HG02571 (cell line): ENCODE results near the gene KLC1.

Source experiments
- ATAC-seq: cut with Tn5 transposase; IDR thresholded peaks from one replicate; pipeline ENCODE4 v1.9.1; 2021; ENCODE audit warnings: mild to moderate bottlenecking, moderate library complexity; ENCODE audit not compliant: unreplicated experiment

KLC1 gene

DNA sequence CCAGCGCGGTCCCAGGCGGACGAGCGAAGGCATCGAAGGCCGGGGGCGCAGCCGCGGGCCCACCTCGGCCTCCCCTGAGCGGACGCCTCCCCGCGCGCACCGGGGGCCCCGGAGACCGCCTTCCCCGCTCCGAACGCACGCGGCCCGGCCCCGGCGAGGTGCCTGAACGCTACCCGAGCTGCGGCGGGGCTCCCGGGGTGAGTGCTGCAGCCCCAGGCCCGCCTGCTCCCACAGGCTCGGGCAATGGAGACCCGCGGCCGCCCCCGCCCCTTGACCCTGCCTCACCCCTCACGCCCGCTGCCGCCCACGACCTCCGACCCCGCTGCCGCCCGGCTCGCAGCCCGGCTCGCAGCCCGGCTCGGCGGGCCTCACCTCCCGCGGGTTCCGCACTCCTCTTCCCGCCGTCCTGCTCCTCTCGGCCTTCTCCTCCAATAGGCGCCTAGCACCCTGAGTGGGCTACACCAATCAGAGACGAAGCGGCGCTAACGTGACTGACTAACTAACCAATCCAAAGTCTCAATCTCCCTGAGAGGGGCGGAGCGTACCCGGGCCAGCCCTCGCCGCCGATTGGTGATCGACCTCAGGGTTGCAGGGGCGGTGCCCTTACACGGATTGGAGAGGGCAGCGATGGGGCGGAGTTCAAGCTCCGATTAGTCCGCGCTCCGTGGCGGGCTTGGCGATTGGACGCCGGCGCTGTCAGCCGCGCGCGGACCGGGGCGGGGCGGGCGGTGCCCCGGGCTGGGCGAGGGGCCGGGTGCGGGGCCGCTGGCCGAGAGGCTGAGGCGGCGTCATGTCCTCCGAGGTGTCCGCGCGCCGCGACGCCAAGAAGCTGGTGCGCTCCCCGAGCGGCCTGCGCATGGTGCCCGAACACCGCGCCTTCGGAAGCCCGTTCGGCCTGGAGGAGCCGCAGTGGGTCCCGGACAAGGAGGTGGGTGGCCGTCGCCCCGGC lies 86.3 kb downstream of the KLC1 start, which contains the start of the genes XRCC3 and ZFYVE21:
Gene XRCC3 (minus strand): TSS at position 400 of the 949 bp plus-strand sequence. CDS start 4,364 bp downstream, outside the sequence.
Gene ZFYVE21 (plus strand): TSS at position 759 of the 949 bp plus-strand sequence. CDS start 32 bp downstream, at position 791.
- ATAC-seq: peak; percentile 94

DNA sequence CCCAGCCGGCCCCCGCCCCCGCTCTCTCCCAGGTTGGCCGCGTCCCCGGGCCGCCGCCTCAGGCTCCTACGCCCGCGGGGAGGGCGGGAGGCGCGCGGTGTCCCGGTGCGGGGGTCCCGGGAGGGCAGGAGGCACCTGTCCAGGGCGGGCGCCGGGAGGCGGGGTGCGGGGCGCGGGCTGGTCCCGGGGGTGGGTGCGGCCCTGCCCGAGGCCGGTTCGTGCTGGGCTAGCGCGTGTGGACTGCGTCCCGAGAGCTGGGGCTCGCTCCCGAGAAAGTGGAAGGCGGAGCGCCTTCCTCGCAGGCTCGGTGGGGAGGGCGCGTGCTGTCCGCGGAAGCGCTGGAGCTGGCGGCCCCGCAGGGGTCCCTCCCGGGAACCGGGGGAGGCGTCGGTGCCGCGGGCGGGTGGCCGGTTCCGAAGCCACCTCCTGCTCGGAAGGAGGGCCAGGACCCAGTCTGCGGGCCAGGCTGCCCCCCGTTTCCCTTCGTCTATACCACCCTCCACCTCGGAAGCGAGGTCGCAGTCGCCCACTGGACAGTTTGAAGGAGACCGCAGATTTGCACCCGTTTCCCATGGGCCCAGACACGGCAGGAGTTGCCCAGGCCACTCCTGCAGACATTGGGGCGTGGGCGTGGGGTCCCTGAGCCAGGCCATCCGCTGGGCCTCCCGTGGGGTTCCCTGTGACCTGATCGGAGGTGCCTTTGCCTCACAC lies 87.2 kb downstream of the KLC1 start:
- ATAC-seq: no peak

DNA sequence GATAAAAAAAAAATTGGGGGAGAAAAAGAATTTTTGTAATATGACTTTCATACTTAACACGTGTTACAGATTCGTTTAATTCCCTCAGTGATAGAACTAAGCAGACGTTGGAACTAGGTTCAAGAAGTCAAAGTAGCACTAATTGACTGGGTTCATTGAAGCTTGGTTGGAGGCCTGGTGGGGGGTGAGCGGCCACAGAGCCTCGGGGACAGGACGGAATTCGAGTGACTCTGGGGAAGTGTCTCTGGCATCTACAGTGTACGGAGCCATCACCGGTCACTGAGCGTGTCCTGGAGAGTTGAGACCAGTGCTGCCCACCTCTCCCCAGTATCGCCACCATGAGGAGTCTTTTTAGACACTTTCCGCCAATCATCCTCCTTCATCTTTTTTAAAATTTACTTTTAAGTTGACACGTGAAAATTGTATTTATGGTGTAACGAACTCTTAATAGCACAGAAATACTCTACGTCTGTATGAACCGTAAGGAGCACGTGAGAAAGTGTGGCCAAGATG lies 87.9 kb downstream of the KLC1 start:
- ATAC-seq: no peak

DNA sequence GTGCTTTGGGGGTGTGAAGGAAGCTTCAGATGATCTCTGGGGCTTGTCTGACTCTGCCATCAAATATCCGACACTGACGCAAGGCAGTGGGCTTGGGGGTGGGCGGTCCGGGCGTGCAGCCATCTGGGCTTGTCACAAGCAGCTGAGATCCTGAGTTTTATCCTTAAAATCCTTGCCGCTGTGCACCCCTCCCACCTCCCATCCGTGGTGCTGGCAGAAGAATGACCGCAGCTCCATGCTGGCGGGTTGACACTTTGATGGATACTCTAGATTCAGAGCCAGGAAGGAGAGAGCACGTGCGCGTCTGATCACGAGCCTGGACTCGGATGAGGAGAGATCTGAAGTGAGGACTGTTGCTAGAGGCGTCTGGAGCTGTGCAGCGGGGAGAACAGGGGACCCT lies 89.6 kb downstream of the KLC1 start:
- no peak for ATAC-seq

DNA sequence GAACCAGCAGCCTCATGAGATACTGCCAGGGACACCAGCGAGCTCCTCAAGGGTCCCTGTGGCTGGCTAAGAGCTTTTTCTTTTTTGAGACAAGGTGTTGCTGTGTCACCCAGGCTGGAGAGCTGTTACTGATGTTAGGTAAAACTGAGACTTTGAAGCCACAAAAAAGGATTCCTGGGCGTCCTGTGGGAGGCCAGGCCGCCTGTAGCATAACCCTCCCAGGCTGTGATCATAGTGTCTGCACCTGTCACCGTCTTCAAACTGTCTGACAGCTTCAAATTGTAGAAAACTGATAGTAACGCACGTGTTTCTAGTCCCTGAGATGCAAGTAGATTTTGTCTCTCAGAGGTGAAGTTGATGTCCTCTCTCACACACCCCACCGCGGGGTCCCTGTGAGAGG lies 90.7 kb downstream of the KLC1 start:
- ATAC-seq: no peak

DNA sequence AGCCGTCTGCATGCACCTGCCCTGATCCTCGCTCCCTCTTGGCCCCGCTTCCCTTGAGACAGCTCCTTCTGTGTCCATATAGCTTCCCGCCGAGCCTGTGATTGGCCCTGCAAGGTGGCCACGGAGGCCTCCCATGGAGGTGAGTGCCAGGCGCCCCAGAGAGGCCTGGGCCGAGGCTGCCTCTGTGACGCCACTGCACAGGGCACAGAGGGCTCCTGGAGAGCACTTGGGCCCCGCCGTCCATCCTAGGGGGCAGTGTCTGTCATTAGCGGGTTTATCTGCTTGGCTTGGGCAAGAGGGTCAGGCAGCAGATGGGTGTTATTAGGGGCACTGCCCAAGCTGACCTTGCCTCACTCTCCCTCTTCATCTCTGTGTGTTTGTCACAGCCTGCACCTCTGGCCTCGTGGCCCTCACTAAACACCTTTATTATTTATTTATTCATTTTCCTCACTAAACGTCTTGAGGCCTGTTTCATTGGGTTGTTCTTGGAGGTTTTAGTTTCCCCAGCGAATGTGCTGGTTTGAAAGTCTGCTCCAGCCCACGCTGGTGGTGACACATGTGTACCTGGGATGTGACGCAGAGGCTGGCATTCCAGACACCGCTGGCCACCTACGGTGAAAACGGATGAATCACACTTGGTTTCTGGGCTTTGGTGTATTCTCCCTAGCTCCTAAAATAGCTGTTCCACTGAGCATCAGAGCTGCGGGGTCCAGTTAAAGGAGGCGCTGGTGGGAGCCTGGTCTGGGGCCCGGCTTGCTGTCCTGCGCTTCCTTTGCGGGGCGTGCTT lies 92.5 kb downstream of the KLC1 start:
- ATAC-seq: no peak

DNA sequence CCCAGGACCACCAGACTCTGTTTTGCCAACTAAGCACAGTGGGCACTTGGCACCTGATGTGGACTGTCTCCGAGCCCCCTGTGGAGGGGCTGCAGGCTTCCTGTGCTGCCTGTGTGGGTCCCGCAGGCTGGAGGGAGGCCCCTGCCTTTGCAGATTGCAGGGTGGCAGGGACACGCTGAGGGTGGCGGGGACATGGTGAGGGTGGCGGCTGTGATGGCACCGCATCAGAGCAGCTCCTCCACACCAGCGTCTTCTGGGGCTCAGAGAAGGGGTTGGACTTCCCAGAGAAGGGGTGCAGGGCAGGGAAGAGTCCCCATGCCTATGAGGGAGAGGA lies 94.7 kb downstream of the KLC1 start:
- no peak for ATAC-seq

DNA sequence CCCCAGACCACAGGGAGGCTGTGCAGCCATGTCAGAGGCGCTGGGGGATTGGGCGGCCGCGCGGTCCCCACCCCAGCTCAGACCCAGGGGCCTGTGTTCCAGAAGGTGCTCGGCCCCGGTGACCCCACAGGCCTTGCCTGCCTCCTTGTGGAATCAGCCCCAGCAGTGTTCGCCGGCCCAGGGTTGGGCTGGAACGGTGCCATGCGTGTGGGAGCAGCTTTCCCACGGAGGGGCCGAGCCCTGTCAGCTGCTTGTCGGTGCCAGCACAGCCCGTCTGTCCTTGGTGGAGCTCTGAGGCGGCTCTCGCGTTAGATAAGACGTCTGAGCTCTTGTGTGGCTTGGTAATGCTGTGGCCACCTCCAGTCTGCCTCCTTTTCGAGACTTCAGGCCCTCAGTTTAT lies 95.1 kb downstream of the KLC1 start:
- no peak for ATAC-seq

GRCh38 chr14:103725001-103725682 lies 96.1 kb downstream of the KLC1 start:
- no peak for ATAC-seq

DNA sequence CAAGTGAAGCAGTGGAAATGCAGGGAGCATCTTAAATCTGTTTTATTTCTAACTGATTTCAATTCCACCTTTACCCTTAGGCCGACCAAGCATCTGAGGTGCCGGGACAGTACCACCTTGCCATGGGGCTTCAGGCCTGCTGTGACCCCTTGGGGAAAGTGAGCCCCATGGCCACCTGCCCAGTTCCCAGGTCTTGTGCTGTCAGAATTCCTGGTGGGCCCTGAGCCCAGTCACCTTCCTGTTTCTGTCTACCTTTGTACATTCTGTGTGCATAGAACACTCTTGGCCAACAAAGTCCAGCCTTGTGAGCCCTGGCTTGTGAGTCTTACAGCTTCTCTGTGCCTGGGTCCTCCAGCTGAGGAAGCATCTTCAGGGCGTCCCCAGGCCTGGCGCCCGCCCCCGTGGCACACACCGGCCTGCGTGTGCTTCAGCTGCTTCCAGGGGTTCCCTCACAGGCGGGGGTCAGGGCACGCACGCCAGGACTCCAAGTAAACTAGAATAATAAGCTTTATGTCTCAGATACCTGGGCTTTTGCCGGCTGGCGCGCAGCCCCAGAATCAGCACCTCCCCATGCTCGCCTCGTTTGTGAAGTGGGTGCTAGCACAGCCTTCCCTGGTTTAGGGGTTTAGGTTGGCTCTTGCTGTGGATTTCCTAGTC lies 96.9 kb downstream of the KLC1 start:
- ATAC-seq: no peak

GRCh38 chr14:103726474-103726873 lies 97.5 kb downstream of the KLC1 start:
- no peak for ATAC-seq

DNA sequence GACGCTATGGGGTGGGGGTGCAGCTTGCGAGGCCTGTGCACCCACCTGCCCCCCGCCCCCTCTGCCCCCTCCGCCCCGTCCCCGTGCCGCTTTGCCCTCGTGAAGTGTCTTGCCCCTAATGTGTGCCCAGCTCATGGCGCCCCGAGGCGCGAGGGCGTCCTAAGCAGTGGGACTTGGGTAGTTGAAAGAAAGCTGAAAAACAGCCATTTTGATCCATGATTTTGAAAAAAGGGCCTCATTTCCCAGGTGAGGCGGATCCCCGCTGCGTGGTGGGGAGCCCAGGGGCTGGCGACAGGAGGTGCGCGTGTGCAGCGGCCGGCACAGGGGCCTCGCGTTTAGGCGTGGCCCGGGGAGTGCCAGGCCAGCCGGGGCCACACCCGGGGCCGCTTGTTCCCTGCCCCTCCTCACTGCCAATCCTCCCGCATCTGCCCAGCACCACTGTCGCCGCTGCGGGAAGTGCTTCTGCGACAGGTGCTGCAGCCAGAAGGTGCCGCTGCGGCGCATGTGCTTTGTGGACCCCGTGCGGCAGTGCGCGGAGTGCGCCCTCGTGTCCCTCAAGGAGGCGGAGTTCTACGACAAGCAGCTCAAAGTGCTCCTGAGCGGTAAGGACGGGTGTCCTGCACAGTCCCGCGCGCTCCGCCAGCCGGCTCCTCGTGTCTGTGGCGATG lies 98.4 kb downstream of the KLC1 start:
- no peak for ATAC-seq

GRCh38 chr14:103728141-103728540 lies 99.1 kb downstream of the KLC1 start:
- ATAC-seq: no peak

- no peak for ATAC-seq
Observed at GRCh38 chr14:103728721-103729120, 99.7 kb downstream of the KLC1 start.

- ATAC-seq: no peak
Observed at GRCh38 chr14:103729496-103730448, 100.8 kb downstream of the KLC1 start.

- no peak for ATAC-seq
Observed at GRCh38 chr14:103730490-103731035, 101.6 kb downstream of the KLC1 start.

DNA sequence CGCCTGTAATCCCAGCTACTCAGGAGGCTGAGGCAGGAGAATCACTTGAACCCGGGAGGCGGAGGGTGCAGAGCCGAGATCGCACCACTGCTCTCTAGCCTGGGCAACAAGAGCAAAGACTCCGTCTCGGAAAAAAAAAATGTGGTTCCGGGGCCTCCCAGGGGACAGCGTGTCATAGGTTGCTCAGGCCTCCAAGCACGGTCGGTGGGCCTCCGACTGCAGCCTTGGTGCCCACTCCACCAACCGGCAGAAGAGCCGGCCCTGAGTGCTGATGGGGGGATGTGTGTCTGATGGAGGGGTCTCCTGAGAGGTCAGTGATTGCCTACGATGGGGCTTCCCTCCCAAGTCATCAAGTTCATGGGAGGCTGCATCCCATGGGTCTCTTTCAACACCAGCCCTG lies 102.5 kb downstream of the KLC1 start:
- ATAC-seq: no peak
